Liver (tissue), 9 donors: ENCODE results near the gene MON2. TPM values are rescaled to one million over a fixed set of nuclear protein-coding genes. Genes with fewer than 3 reads are reported as not detected.
A peak's percentile ranks its signal among the peaks of the same experiment; 100 is the strongest.
"Not testable (repeated sequence)": the region's sequence is repeated elsewhere in the genome, so short reads cannot be mapped to it uniquely, and the experiment has no call there.

Experiments used
- DNase-seq: peaks from one replicate; pipeline ENCODE4 v3.0.0-alpha.2; 2017; ENCODE audit warnings: low spot score
- H3K27ac ChIP-seq, 2 donors: one replicate each; pipeline ENCODE4 v1.7.0; 2013; ENCODE audit warnings: inconsistent platforms in 2 of 2, low read length in 2 of 2, control low read depth in 1 of 2, low read depth in 1 of 2, mild to moderate bottlenecking in 1 of 2
- H3K27me3 ChIP-seq, 4 donors: one replicate each; pipeline versions ENCODE4 v1.6.1 to v1.7.0; 2013; ENCODE audit warnings: low read length in 3 of 4, inconsistent platforms in 1 of 4, mild to moderate bottlenecking in 1 of 4, moderate library complexity in 1 of 4; ENCODE audit not compliant: control insufficient read depth in 4 of 4, insufficient read depth in 4 of 4
- H3K36me3 ChIP-seq, 4 donors: one replicate each; pipeline versions ENCODE4 v1.6.1 to v1.7.0; 2013; ENCODE audit warnings: low read length in 3 of 4, mild to moderate bottlenecking in 3 of 4, low read depth in 1 of 4, moderate library complexity in 1 of 4; ENCODE audit not compliant: control insufficient read depth in 4 of 4, insufficient read depth in 3 of 4
- H3K4me1 ChIP-seq, 4 donors: one replicate each; pipeline versions ENCODE4 v1.6.1 to v1.7.0; 2013; ENCODE audit warnings: low read length in 3 of 4, mild to moderate bottlenecking in 3 of 4, moderate library complexity in 1 of 4; ENCODE audit not compliant: control insufficient read depth in 4 of 4, insufficient read depth in 4 of 4
- H3K4me3 ChIP-seq, 3 donors: one replicate each; pipeline versions ENCODE4 v1.6.1 to v1.7.0; 2013; ENCODE audit warnings: low read length in 3 of 3, control low read depth in 1 of 3, low read depth in 1 of 3, mild to moderate bottlenecking in 1 of 3
- H3K9ac ChIP-seq, 2 donors: one replicate each; pipeline ENCODE4 v1.7.0; 2013; ENCODE audit warnings: low read length in 2 of 2, mild to moderate bottlenecking in 2 of 2, moderate library complexity in 2 of 2, control low read depth in 1 of 2, low read depth in 1 of 2
- H3K9me3 ChIP-seq, 4 donors: one replicate each; pipeline versions ENCODE4 v1.6.1 to v1.7.0; 2013; ENCODE audit warnings: low read length in 3 of 4; ENCODE audit not compliant: control insufficient read depth in 4 of 4
- ATF3 ChIP-seq: IDR thresholded peaks from 2 replicates; pipeline ENCODE4 v1.6.1; 2016; ENCODE audit warnings: antibody characterized with exemption
- EGR1 ChIP-seq, 2 donors: IDR thresholded peaks; 2 replicates each; pipeline ENCODE4 v1.6.1; 2016 to 2018; ENCODE audit warnings: antibody characterized with exemption in 2 of 2, low read depth in 2 of 2
- FOXA1 ChIP-seq: IDR thresholded peaks from 2 replicates; pipeline ENCODE4 v1.6.1; 2016; ENCODE audit warnings: antibody characterized with exemption
- FOXA2 ChIP-seq: IDR thresholded peaks from 2 replicates; pipeline ENCODE4 v1.6.1; 2016; ENCODE audit warnings: antibody characterized with exemption
- GABPA ChIP-seq, 2 donors: IDR thresholded peaks in 1 of 2; conservative IDR thresholded peaks in 1 of 2; 2 replicates each; pipeline ENCODE4 v1.6.1; 2016; ENCODE audit warnings: antibody characterized with exemption in 2 of 2, mild to moderate bottlenecking in 1 of 2, moderate library complexity in 1 of 2
- HNF4A ChIP-seq, 2 donors: conservative IDR thresholded peaks; 2 replicates each; pipeline ENCODE4 v1.6.1; 2016; ENCODE audit warnings: antibody characterized with exemption in 2 of 2, mild to moderate bottlenecking in 2 of 2
- HNF4G ChIP-seq: IDR thresholded peaks from 2 replicates; pipeline ENCODE4 v1.6.1; 2016; ENCODE audit warnings: antibody characterized with exemption
- JUND ChIP-seq, 2 donors: IDR thresholded peaks; 2 replicates each; pipeline ENCODE4 v1.6.1; 2016; ENCODE audit warnings: antibody characterized with exemption in 2 of 2
- MAX ChIP-seq: IDR thresholded peaks from 2 replicates; pipeline ENCODE4 v1.6.1; 2016; ENCODE audit warnings: antibody characterized with exemption
- NR2F2 ChIP-seq: IDR thresholded peaks from 2 replicates; pipeline ENCODE4 v1.6.1; 2016; ENCODE audit warnings: antibody characterized with exemption
- RAD21 ChIP-seq, 2 donors: IDR thresholded peaks; 2 replicates each; pipeline ENCODE4 v1.6.1; 2016; ENCODE audit warnings: antibody characterized with exemption in 2 of 2, mild to moderate bottlenecking in 2 of 2
- RXRA ChIP-seq, 2 donors: IDR thresholded peaks; 2 replicates each; pipeline ENCODE4 v1.6.1; 2017 to 2018; ENCODE audit warnings: antibody characterized with exemption in 2 of 2, mild to moderate bottlenecking in 1 of 2
- TAF1 ChIP-seq: conservative IDR thresholded peaks from 2 replicates; pipeline ENCODE4 v1.6.1; 2016; ENCODE audit warnings: antibody characterized with exemption, mild to moderate bottlenecking
- YY1 ChIP-seq: IDR thresholded peaks from 2 replicates; pipeline ENCODE4 v1.6.1; 2016; ENCODE audit warnings: antibody characterized with exemption, mild to moderate bottlenecking
- ZBTB33 ChIP-seq: IDR thresholded peaks from 2 replicates; pipeline ENCODE4 v1.6.1; 2016; ENCODE audit warnings: antibody characterized with exemption
- WGBS: extraction: QIAGEN DNeasy Blood & Tissue Kit; methylation state at CpG from one replicate; pipeline ENCODE4 v1.1.7; 2013; 5-methylcytosine and 5-hydroxymethylcytosine counted together
- polyA plus RNA-seq, 2 donors: library from polyadenylated mRNA; stranded (reverse) in 1 of 2; unstranded in 1 of 2; fragments of 200-250 nt in 1 of 2; fragments of >200 nt in 1 of 2; fragmentation: Nextera tagmentation in 1 of 2; extraction: Ambion mirVana in 1 of 2; gene quantifications; one replicate each; pipeline versions ENCODE4 v1.2.1 to v1.2.3, GENCODE V29; 2013 to 2015
- total RNA-seq, 2 donors: library from RNA; depleted of rRNA; stranded (reverse); fragments of >200 nt; gene quantifications; one replicate each; pipeline ENCODE4 v1.2.3, GENCODE V29; 2014
- donor health status: healthy.
- donor health status: healthy.
- donor health status: healthy.
- donor health status: healthy.
- donor health status: healthy.

The MON2 gene
- total and polyA plus RNA-seq, 4 donors: 7.5 to 69.9 (median 25.8) TPM

- H3K9me3 ChIP-seq, H3K27me3 ChIP-seq, DNase-seq, H3K36me3 ChIP-seq, H3K4me3 ChIP-seq, H3K27ac ChIP-seq, H3K9ac ChIP-seq: not testable (repeated sequence)
- H3K4me1 ChIP-seq: peaks cover 0 to 11% (median 6%) of the 10 kb centered on the region in 4 donors
- WGBS: 73% methylated on average over 7 of the region's 7 CpGs
Observed at GRCh38 chr12:62463252-62463651, 3.4 kb upstream of the MON2 start.

GRCh38 chr12:62466018-62466593 is 520 bp upstream of the MON2 start:
- no peaks in the 10 kb centered on the region for H3K36me3 ChIP-seq
- no peaks in the 10 kb centered on the region for H3K27me3 ChIP-seq
- H3K9ac ChIP-seq: peak overlapping the region; percentile 89 to 99
- WGBS: 2% methylated on average over 16 of the region's 16 CpGs
- no peaks in the 10 kb centered on the region for H3K9me3 ChIP-seq
- DNase-seq: peak; percentile 39
- TF ChIP-seq FOXA2 (no peak), HNF4G (no peak), MAX (peak; percentile 37), TAF1 (no peak)
- H3K4me1 ChIP-seq: peaks cover 6 to 19% (median 13%) of the 10 kb centered on the region in 4 donors
- H3K4me3 ChIP-seq: peak overlapping the region; percentile 87 to 100 (median 93)
- peak overlapping the region; percentile 89 to 93 for H3K27ac ChIP-seq

- no peak overlapping the region for H3K27ac ChIP-seq
- no peak for TF ChIP-seq FOXA1
- no peak for TF ChIP-seq HNF4G
- TF ChIP-seq EGR1 (IDR thresholded peaks at IDR 0.05; ENCODE audit: low read depth in 2 of 2): no peak
- no peak for TF ChIP-seq NR2F2
- no peak for TF ChIP-seq HNF4A (conservative IDR thresholded peaks at IDR 0.05)
- no peak for TF ChIP-seq RXRA (IDR thresholded peaks at IDR 0.05)
- TF ChIP-seq JUND (IDR thresholded peaks at IDR 0.05): no peak
- no peak for TF ChIP-seq TAF1
- no peak for TF ChIP-seq ATF3
- no peak for TF ChIP-seq RAD21 (IDR thresholded peaks at IDR 0.05)
- no peak for TF ChIP-seq ZBTB33
- no peak for TF ChIP-seq GABPA (IDR thresholded peaks at IDR 0.05 in 1 of 2, conservative IDR thresholded peaks at IDR 0.05 in 1 of 2)
- TF ChIP-seq YY1: no peak
- no peak for TF ChIP-seq MAX
- DNase-seq: no peak
- H3K9me3 ChIP-seq: no peaks in the 10 kb centered on the region
- H3K4me1 ChIP-seq: peaks cover 6 to 19% (median 13%) of the 10 kb centered on the region in 4 donors
- H3K4me3 ChIP-seq: peak overlapping the region in 1 of 3 donors; percentile 17
- WGBS: 64% methylated on average over 2 of the region's 2 CpGs
- peaks cover 0 to 5% (median 0%) of the 10 kb centered on the region in 4 donors for H3K36me3 ChIP-seq
- no peak overlapping the region for H3K9ac ChIP-seq
- H3K27me3 ChIP-seq: no peaks in the 10 kb centered on the region
Observed at GRCh38 chr12:62468397-62468796, 1.8 kb downstream of the MON2 start.
